Measurements from ENCODE around the gene CRHR1.

CRHR1 gene

DNA sequence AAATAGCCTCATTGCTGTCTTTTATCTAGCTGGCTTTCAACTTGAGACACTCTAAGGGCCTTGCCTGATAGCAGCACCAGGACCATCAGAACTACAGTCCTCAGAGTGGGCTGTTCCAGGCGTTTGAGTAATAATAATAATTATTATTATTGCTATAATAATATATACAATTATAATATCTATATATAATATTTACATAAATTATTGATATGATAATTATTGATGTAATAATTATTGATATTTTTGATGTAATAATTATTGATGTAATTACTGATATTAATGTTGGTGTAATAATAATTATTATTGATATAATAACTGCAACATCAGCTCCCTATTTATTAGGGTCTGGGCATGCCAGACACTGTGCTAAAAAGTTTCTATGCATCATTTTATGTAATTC lies 25.6 kb upstream of the CRHR1 start:
- DNase-seq (ENCODE audit: low spot score) = no peak

GRCh38 chr17:45759761-45760160 lies 24.4 kb upstream of the CRHR1 start:
- no peak for DNase-seq (ENCODE audit: low spot score)

GRCh38 chr17:45761957-45762565 lies 22.1 kb upstream of the CRHR1 start:
- DNase-seq (ENCODE audit: low spot score) = no peak

- DNase-seq (ENCODE audit: low spot score) = no peak
Measured at GRCh38 chr17:45763182-45763581, 20.9 kb upstream of the CRHR1 start.

DNA sequence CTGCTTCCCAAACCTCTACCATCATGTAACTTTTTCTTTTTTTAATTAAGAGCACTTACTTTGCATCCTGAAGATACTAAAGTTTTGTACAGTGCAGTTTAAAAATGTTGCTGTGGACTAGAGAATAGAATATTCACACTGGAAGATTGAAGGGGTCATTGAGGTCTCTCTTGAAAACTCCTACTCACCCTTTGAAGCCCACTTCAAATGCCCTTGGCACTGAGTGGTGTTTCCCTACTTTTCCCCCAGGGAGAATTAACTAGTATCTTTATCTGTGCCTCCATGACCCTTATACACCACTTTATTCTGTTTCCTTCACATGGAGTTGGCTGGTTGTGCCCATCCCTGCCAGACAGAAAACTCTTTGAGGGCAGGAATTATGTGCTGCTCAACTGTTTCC lies 19.6 kb upstream of the CRHR1 start:
- DNase-seq (ENCODE audit: low spot score) = no peak

DNA sequence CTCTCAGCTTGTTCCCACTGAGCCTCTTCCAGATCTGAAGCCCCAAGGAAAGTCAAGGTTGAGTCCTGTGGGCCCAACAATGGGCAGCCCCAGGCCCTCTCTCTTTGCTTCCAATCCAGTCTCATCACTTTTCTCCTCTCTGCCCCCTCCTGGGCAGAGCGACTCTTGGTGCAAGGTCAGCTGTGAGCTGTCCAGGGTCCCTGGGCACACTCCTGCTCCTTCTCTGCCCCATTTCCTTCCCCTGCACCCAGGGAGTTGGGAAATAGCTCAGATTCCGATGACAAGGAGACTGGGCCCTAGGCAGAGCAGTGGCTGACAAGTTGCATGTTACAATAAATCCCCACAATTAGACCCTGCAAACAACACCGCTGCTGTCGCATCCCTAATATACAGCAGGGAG lies 16.1 kb upstream of the CRHR1 start:
- DNase-seq (ENCODE audit: low spot score) = no peak

DNA sequence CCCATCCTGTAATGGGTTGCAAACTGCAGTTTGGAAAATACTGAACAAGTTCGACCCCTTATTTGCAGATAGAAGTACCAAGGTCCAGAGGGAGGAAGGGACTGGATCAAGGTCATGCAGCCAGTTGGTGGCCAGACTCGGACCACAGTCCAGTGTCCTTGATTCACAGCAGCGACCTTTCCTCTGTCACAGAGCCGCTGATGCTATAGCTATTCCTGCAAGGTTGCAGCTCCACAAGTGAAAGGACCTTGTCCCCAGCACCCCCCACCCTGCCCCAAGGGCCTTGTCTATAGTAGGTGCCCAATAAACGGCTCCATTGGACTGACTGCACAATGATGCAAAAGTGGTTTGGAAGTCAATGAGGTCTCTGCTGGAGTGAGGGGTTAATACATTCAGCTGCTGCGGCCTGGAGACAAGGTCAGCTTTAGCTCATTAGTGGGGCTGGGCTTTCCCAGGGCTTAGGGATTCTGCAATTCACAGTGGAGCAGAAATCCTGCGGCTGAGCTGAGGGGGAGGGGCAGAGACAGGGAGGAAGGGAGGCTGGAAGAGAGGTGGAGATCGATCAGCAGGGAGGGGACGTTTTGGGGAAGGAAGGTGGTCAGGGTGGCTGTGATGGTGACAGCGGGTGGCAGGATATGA lies 13.4 kb upstream of the CRHR1 start:
- DNase-seq (ENCODE audit: low spot score) = no peak

DNA sequence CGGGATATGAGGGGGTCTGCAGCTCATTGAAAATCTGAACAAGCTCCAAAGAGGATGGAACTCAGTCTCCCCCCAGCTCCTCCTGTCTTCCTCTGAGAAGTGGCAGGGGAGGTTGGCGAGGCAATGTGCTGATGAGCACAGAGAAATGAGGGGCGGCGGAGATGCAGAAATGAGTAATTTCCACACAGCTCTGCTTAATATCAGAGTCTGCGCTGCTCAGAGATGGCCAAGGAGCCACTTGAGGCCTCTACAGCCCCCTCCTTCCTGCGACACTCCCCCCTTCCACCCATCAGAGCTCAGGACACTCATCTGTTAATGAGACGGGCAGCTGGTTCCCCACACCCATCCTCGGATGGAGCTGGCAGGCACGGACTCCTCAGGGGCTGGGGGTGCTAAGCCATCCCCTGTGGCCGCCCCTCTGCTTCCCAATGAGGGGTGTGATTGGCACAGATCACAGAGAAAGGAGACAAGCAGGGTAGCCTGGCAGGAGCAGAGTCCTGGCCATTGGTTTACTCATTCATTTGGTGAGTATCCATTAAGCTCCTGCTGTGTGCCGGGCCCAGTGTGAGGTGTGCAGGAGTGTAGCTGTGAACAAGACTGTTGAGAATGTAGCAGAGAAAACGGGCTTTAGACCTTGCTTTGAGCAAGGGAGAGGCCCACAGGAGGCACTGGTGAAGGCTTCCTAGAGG lies 12.7 kb upstream of the CRHR1 start:
- DNase-seq (ENCODE audit: low spot score) = no peak

DNA sequence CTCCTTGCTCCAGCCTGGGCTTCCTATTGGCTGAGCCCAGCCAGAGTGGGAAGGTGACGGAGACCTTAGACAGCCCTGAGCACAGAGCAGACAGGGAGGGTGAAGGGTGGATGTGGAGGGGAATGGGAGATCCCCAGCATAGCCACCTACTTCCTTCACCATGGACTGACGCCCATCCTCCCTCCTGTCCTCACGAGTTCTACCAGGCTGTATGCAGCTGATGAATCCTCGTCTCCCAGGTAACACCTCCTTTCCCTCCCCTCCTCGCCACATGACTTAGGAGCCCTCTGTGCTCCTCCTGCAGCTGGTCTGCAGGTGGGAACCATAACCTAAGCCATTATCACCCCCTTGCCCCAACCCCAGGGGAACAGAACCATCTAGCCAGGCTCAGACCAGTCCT lies 9.0 kb upstream of the CRHR1 start:
- DNase-seq (ENCODE audit: low spot score) = no peak

GRCh38 chr17:45775576-45776011 lies 8.5 kb upstream of the CRHR1 start:
- DNase-seq (ENCODE audit: low spot score) = no peak

- no peak for DNase-seq (ENCODE audit: low spot score)
Measured at GRCh38 chr17:45776896-45777295, 7.2 kb upstream of the CRHR1 start.

- DNase-seq (ENCODE audit: low spot score) = no peak
Measured at GRCh38 chr17:45777388-45777787, 6.7 kb upstream of the CRHR1 start.

DNA sequence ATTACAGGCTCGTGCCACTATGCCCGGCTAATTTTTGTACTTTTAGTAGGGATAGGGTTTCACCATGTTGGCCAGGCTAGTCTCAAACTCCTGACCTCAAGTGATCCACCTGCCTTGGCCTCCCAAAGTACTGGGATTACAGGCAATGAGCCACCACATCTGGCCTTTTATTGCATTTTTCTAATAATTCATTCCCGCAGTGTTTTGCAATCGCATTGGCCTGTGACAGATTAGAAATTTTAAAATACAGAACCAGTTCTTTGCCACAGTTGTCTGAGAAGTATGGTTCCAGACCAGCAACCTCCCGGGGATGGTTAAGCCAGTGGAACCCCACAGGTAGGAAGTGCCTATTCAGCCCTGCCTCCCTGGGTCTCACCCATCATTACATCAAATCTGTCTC lies 3.2 kb upstream of the CRHR1 start:
- no peak for DNase-seq (ENCODE audit: low spot score)

GRCh38 chr17:45782889-45783592 lies 1.1 kb upstream of the CRHR1 start:
- DNase-seq (ENCODE audit: low spot score) = no peak

GRCh38 chr17:45783593-45784292 lies 377 bp upstream of the CRHR1 start:
- DNase-seq (ENCODE audit: low spot score) = peak; percentile 29

GRCh38 chr17:45784741-45785479 lies 790 bp downstream of the CRHR1 start:
- peak; percentile 55 for DNase-seq (ENCODE audit: low spot score)

GRCh38 chr17:45785480-45786193 lies 1.5 kb downstream of the CRHR1 start:
- no peak for DNase-seq (ENCODE audit: low spot score)

- DNase-seq (ENCODE audit: low spot score) = no peak
Measured at GRCh38 chr17:45786349-45786748, 2.2 kb downstream of the CRHR1 start.

GRCh38 chr17:45787044-45787443 lies 2.9 kb downstream of the CRHR1 start:
- no peak for DNase-seq (ENCODE audit: low spot score)

- DNase-seq (ENCODE audit: low spot score) = no peak
Measured at GRCh38 chr17:45787656-45788055, 3.5 kb downstream of the CRHR1 start.

DNA sequence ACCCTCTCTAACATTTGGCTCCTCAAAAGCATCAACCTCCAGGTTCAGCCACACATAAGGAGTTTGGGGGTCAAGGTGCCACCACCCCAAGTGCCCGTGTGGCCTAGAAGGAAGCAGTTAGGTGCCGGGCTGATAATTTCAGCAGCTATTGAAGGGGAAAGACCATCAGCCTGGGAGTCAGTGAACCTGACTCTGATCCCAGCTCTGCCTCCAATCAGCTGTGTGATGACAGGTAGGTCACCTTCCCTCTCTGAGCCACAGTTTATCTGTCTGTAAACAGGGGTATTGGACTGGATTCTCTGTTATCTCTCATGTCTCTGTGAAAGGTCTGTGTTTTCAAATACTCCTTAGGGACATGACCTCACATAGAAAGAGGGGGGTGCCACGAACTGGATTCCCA lies 3.9 kb downstream of the CRHR1 start:
- DNase-seq (ENCODE audit: low spot score) = no peak
